WTC11 (cell line): ENCODE data around the gene CEBPB. TPM values are rescaled to one million over a fixed set of nuclear protein-coding genes. Genes with fewer than 3 reads are reported as not detected.

Source experiments
- ATAC-seq: fragments of 200-7000 bp; cut with Tn5 transposase; 2 replicates; pipeline ENCODE4 v1.10.0; 2021; ENCODE audit warnings: mild to moderate bottlenecking, moderate library complexity
- CTCF ChIA-PET: fragments of 300-600 bp; sonication (Branson Sonifier 250); formaldehyde crosslinking; loops from one replicate; lab custom pipeline; 2021; ENCODE audit warnings: antibody characterized with exemption; lab: Charles Lee
- POLR2A ChIA-PET: fragments of 350-600 bp; sonication (Branson Sonifier 250); formaldehyde crosslinking; loops from one replicate; lab custom pipeline; 2021; ENCODE audit warnings: antibody characterized with exemption; lab: Charles Lee
- DNase-seq: peaks from one replicate; pipeline ENCODE4 v3.0.0; 2021; ENCODE audit warnings: low spot score
- H3K27ac Mint-ChIP-seq: 2 replicates; pipeline ENCODE4 v1.8.0; 2021; ENCODE audit warnings: mixed read lengths
- H3K27me3 Mint-ChIP-seq: 2 replicates; pipeline ENCODE4 v1.8.0; 2021; ENCODE audit warnings: low read depth, mild to moderate bottlenecking, moderate library complexity, mixed read lengths
- H3K36me3 Mint-ChIP-seq: 2 replicates; pipeline ENCODE4 v1.8.0; 2021; ENCODE audit warnings: mixed read lengths
- H3K4me1 Mint-ChIP-seq: 2 replicates; pipeline ENCODE4 v1.8.0; 2022; ENCODE audit warnings: mixed read lengths
- H3K4me3 Mint-ChIP-seq: 2 replicates; pipeline ENCODE4 v1.8.0; 2021; ENCODE audit warnings: mild to moderate bottlenecking, moderate library complexity, mixed read lengths
- H3K9me3 Mint-ChIP-seq: 2 replicates; pipeline ENCODE4 v1.8.0; 2021; ENCODE audit warnings: mixed read lengths
- AR ChIP-seq: fragments of 250-450 bp; sonication (Bioruptor Pico); IDR thresholded peaks from 2 replicates; pipeline ENCODE4 v1.9.0; 2021; ENCODE audit warnings: mild to moderate bottlenecking
- ATF6 ChIP-seq: sonication (generic); formaldehyde crosslinking; IDR thresholded peaks from 2 replicates; pipeline ENCODE4 v1.8.1; 2023; ENCODE audit warnings: mild to moderate bottlenecking, missing genetic modification reagents
- CBFB ChIP-seq: sonication (generic); formaldehyde crosslinking; IDR thresholded peaks from 2 replicates; pipeline ENCODE4 v1.8.1; 2022; ENCODE audit warnings: mild to moderate bottlenecking, low read depth, missing genetic modification reagents
- ELF4 ChIP-seq: sonication (generic); formaldehyde crosslinking; IDR thresholded peaks from 2 replicates; pipeline ENCODE4 v1.8.1; 2022; ENCODE audit warnings: low read depth, mild to moderate bottlenecking, moderate library complexity, missing genetic modification reagents
- EMX1 ChIP-seq: fragments of 250-450 bp; sonication (Bioruptor Pico); IDR thresholded peaks from 2 replicates; pipeline ENCODE4 v1.8.0; 2021; ENCODE audit warnings: mild to moderate bottlenecking
- FOXJ3 ChIP-seq: sonication (generic); formaldehyde crosslinking; IDR thresholded peaks from 2 replicates; pipeline ENCODE4 v1.9.0; 2021; ENCODE audit warnings: missing genetic modification reagents, mild to moderate bottlenecking, borderline replicate concordance
- GABPB1 ChIP-seq: sonication (generic); formaldehyde crosslinking; IDR thresholded peaks from 2 replicates; pipeline ENCODE4 v1.8.1; 2023; ENCODE audit warnings: mild to moderate bottlenecking, missing genetic modification reagents
- GTF2I ChIP-seq: fragments of 250-450 bp; sonication (Bioruptor Pico); conservative IDR thresholded peaks from 2 replicates; pipeline ENCODE4 v1.4.0; 2021; ENCODE audit warnings: mild to moderate bottlenecking
- IRF2 ChIP-seq: sonication (generic); formaldehyde crosslinking; IDR thresholded peaks from 2 replicates; pipeline ENCODE4 v1.8.0; 2022; ENCODE audit warnings: low read depth, missing genetic modification reagents, borderline replicate concordance
- JUN ChIP-seq: sonication (generic); formaldehyde crosslinking; IDR thresholded peaks from 2 replicates; pipeline ENCODE4 v1.8.0; 2023; ENCODE audit warnings: mild to moderate bottlenecking, missing genetic modification reagents
- KAT7 ChIP-seq: sonication (generic); formaldehyde crosslinking; IDR thresholded peaks from 2 replicates; pipeline ENCODE4 v1.8.1; 2023; ENCODE audit warnings: missing genetic modification reagents, mild to moderate bottlenecking, borderline replicate concordance
- NFYB ChIP-seq: sonication (generic); formaldehyde crosslinking; conservative IDR thresholded peaks from 2 replicates; pipeline ENCODE4 v1.8.0; 2022; ENCODE audit warnings: low read depth, missing genetic modification reagents
- NR2C2 ChIP-seq: sonication (generic); formaldehyde crosslinking; IDR thresholded peaks from 2 replicates; pipeline ENCODE4 v1.8.0; 2022; ENCODE audit warnings: mild to moderate bottlenecking, missing genetic modification reagents
- NR3C1 ChIP-seq: sonication (generic); formaldehyde crosslinking; conservative IDR thresholded peaks from 2 replicates; pipeline ENCODE4 v1.8.1; 2023; ENCODE audit warnings: low read depth, mild to moderate bottlenecking, missing genetic modification reagents
- SOX15 ChIP-seq: fragments of 250-450 bp; sonication (Bioruptor Pico); IDR thresholded peaks from 2 replicates; pipeline ENCODE4 v1.9.0; 2021; ENCODE audit warnings: mild to moderate bottlenecking
- USF2 ChIP-seq: sonication (generic); formaldehyde crosslinking; IDR thresholded peaks from 2 replicates; pipeline ENCODE4 v1.8.1; 2023; ENCODE audit warnings: mild to moderate bottlenecking, missing genetic modification reagents, moderate library complexity
- ZBTB21 ChIP-seq: sonication (generic); formaldehyde crosslinking; IDR thresholded peaks from 2 replicates; pipeline ENCODE4 v1.8.1; 2023; ENCODE audit warnings: mild to moderate bottlenecking, missing genetic modification reagents, borderline replicate concordance
- ZNF121 ChIP-seq: sonication (generic); formaldehyde crosslinking; IDR thresholded peaks from 2 replicates; pipeline ENCODE4 v1.8.0; 2023; ENCODE audit warnings: missing genetic modification reagents
- ZNF232 ChIP-seq: sonication (generic); formaldehyde crosslinking; IDR thresholded peaks from 2 replicates; pipeline ENCODE4 v1.8.0; 2022; ENCODE audit warnings: mild to moderate bottlenecking, missing genetic modification reagents
- ZNF396 ChIP-seq: fragments of 250-450 bp; sonication (Bioruptor Pico); IDR thresholded peaks from 2 replicates; pipeline ENCODE4 v1.8.0; 2021; ENCODE audit warnings: mild to moderate bottlenecking, moderate library complexity, borderline replicate concordance
- ZNF423 ChIP-seq: fragments of 250-450 bp; sonication (Bioruptor Pico); IDR thresholded peaks from 2 replicates; pipeline ENCODE4 v2.1.2; 2022; ENCODE audit warnings: mild to moderate bottlenecking, moderate library complexity
- total RNA-seq: library from RNA; stranded (reverse); gene quantifications from 3 replicates; pipeline ENCODE4 v1.2.3, GENCODE V29; 2021
- TF ChIP-seq, protein P1 (sequence below): fragments of 250-450 bp; sonication (Bioruptor Pico); IDR thresholded peaks from 2 replicates; pipeline ENCODE4 v2.1.2; 2022; ENCODE audit warnings: mild to moderate bottlenecking, moderate library complexity
- TF ChIP-seq, protein P2 (sequence below): fragments of 250-450 bp; sonication (Bioruptor Pico); IDR thresholded peaks from 2 replicates; pipeline ENCODE4 v1.8.0; 2021; ENCODE audit warnings: mild to moderate bottlenecking
- TF ChIP-seq, protein P3 (sequence below): sonication (generic); formaldehyde crosslinking; conservative IDR thresholded peaks from 2 replicates; pipeline ENCODE4 v1.8.1; 2022; ENCODE audit warnings: mild to moderate bottlenecking, missing genetic modification reagents

The CEBPB gene
- total RNA-seq, 1 experiment from 2014 or later: 29.1 TPM

DNA sequence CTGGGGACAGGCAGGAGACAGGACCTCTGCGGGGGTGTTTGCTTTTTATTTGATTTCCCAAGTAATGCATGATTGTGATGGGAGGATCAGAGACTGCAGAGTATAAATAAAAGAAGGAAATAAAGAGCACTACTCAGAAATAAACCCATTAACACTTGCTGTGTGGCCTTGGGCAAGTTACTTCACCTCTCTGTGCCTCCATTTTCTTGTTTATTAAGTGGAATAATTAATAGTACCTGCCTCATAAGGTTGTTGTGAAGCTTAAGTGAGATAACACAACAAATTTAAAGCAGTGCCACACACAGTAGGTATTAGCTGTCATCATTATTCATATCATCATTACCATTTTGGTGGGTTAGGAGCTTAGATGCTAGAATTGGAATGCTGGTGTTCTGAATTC lies 8.1 kb downstream of the CEBPB start:
- H3K36me3 Mint-ChIP-seq: peaks cover 12% of the 10 kb centered on the region

GRCh38 chr20:50199703-50200102 lies 9.1 kb downstream of the CEBPB start:
- TF ChIP-seq, protein P1, sequence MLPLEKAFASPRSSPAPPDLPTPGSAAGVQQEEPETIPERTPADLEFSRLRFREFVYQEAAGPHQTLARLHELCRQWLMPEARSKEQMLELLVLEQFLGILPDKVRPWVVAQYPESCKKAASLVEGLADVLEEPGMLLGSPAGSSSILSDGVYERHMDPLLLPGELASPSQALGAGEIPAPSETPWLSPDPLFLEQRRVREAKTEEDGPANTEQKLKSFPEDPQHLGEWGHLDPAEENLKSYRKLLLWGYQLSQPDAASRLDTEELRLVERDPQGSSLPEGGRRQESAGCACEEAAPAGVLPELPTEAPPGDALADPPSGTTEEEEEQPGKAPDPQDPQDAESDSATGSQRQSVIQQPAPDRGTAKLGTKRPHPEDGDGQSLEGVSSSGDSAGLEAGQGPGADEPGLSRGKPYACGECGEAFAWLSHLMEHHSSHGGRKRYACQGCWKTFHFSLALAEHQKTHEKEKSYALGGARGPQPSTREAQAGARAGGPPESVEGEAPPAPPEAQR (CRISPR knock-in tag): 0 out of 2 replicates have a peak, but pooled peaks have one; percentile 81
- no peak for TF ChIP-seq CBFB (CRISPR knock-in tag)
- TF ChIP-seq ZNF396 (CRISPR knock-in tag): no peak
- TF ChIP-seq NR3C1 (CRISPR knock-in tag): no peak
- peak; percentile 51; the same call in 1 of the 2 replicates for TF ChIP-seq ZNF423 (CRISPR knock-in tag)
- TF ChIP-seq ZNF121 (CRISPR knock-in tag): no peak
- TF ChIP-seq ATF6: no peak
- TF ChIP-seq NR2C2: no peak
- TF ChIP-seq USF2: 0 out of 2 replicates have a peak, but pooled peaks have one; percentile 9
- TF ChIP-seq, protein P2, sequence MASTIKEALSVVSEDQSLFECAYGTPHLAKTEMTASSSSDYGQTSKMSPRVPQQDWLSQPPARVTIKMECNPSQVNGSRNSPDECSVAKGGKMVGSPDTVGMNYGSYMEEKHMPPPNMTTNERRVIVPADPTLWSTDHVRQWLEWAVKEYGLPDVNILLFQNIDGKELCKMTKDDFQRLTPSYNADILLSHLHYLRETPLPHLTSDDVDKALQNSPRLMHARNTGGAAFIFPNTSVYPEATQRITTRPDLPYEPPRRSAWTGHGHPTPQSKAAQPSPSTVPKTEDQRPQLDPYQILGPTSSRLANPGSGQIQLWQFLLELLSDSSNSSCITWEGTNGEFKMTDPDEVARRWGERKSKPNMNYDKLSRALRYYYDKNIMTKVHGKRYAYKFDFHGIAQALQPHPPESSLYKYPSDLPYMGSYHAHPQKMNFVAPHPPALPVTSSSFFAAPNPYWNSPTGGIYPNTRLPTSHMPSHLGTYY (CRISPR knock-in tag): peak; percentile 49; the same call in 1 of the 2 replicates
- no peak for TF ChIP-seq EMX1 (CRISPR knock-in tag)
- TF ChIP-seq GTF2I (CRISPR knock-in tag): peak; percentile 98
- 0 out of 2 replicates have a peak, but pooled peaks have one; percentile 76 for TF ChIP-seq AR (CRISPR knock-in tag)
- TF ChIP-seq, all 79 proteins: peak for 6
- ChIA-PET POLR2A (interaction anchor here (1.0 kb wide), 1 partner anchor 9 kb away, joined by 3 read pairs; the partner anchor contains the start of gene CEBPB), CTCF (interaction anchor here (0.9 to 1.2 kb wide), 2 partner anchors 9 to 21 kb away, joined by 3 read pairs; partner anchors contain the start of gene CEBPB)
- DNase-seq: no peak
- peak; percentile 68 for ATAC-seq
- Mint-ChIP-seq H3K36me3 (peaks cover 17% of the 10 kb centered on the region), H3K27ac (no peak overlapping the region), H3K27me3 (peaks cover 5% of the 10 kb centered on the region), H3K4me3 (no peak overlapping the region), H3K9me3 (peaks cover 31% of the 10 kb centered on the region), H3K4me1 (peaks cover 29% of the 10 kb centered on the region)

More for the DNA sequence above, 8.1 kb downstream of the CEBPB start:
- ATAC-seq (no peak), DNase-seq (no peak)
- Mint-ChIP-seq H3K4me3 (no peak overlapping the region), H3K9me3 (peaks cover 23% of the 10 kb centered on the region), H3K4me1 (peaks cover 36% of the 10 kb centered on the region), H3K27me3 (no peaks in the 10 kb centered on the region; the same call in none of the 2 replicates), H3K27ac (no peak overlapping the region)
- ChIA-PET CTCF (interaction anchor here (1.2 kb wide), 1 partner anchor 20 kb away, joined by 3 read pairs; no protein-coding TSS in a partner anchor), POLR2A (interaction anchor here (0.7 kb wide), 1 partner anchor 122 kb away, joined by 3 read pairs; no protein-coding TSS in a partner anchor)
- TF ChIP-seq NFYB (CRISPR knock-in tag) (no peak), ZNF232 (no peak), KAT7 (CRISPR knock-in tag) (no peak), FOXJ3 (CRISPR knock-in tag) (no peak), ELF4 (CRISPR knock-in tag) (no peak), JUN (no peak), ZBTB21 (CRISPR knock-in tag) (no peak), SOX15 (CRISPR knock-in tag) (no peak), IRF2 (CRISPR knock-in tag) (no peak), GABPB1 (CRISPR knock-in tag) (no peak)
- TF ChIP-seq, protein P3, sequence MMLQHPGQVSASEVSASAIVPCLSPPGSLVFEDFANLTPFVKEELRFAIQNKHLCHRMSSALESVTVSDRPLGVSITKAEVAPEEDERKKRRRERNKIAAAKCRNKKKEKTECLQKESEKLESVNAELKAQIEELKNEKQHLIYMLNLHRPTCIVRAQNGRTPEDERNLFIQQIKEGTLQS (CRISPR knock-in tag): no peak
- TF ChIP-seq, protein P2 (CRISPR knock-in tag): no peak
